NB4 (cell line): ENCODE measurements around the gene NEK4.

Source experiments
- TF ChIP-seq, protein P1 (sequence below): IDR thresholded peaks from one replicate; pipeline ENCODE4 v1.5.1; 2012; ENCODE audit warnings: low read depth, low read length
- TF ChIP-seq, protein P2 (sequence below): IDR thresholded peaks from 2 replicates; pipeline ENCODE4 v1.6.1; 2011; ENCODE audit warnings: low read depth, low read length

DNA sequence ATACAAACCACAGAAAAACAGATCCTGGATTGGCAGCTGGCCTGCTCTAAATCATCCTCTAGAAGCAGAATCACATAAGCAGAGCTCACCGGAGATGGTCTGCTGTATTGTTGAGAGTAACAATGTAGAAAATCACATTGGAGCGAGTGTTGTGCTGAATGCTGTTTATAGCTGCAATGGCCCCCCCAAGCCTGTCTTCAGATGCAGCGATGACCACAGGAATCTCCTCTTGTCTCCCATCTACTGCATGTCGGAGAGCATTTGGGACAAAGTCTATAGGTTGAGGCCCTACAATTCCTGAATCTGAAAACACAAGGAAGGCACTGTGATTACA, 73.1 kb downstream of the NEK4 start:
- TF ChIP-seq, protein P1, sequence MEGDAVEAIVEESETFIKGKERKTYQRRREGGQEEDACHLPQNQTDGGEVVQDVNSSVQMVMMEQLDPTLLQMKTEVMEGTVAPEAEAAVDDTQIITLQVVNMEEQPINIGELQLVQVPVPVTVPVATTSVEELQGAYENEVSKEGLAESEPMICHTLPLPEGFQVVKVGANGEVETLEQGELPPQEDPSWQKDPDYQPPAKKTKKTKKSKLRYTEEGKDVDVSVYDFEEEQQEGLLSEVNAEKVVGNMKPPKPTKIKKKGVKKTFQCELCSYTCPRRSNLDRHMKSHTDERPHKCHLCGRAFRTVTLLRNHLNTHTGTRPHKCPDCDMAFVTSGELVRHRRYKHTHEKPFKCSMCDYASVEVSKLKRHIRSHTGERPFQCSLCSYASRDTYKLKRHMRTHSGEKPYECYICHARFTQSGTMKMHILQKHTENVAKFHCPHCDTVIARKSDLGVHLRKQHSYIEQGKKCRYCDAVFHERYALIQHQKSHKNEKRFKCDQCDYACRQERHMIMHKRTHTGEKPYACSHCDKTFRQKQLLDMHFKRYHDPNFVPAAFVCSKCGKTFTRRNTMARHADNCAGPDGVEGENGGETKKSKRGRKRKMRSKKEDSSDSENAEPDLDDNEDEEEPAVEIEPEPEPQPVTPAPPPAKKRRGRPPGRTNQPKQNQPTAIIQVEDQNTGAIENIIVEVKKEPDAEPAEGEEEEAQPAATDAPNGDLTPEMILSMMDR: no peak
- TF ChIP-seq, protein P2, sequence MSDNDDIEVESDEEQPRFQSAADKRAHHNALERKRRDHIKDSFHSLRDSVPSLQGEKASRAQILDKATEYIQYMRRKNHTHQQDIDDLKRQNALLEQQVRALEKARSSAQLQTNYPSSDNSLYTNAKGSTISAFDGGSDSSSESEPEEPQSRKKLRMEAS: no peak
